Gastrocnemius medialis (tissue), 4 donors: ENCODE results near the gene RCAN2.

Experiments
- CTCF ChIP-seq, 5 experiments: fragments of 450-650 bp in 3 of 5; fragments of 200-600 bp in 2 of 5; sonication (generic) in 2 of 5; IDR thresholded peaks in 4 of 5; conservative IDR thresholded peaks in 1 of 5; 1 replicate in 4 of 5; 2 replicates in 1 of 5; pipeline ENCODE4 v1.5.1; 2016 to 2019; ENCODE audit warnings: antibody characterized with exemption in 5 of 5, mild to moderate bottlenecking in 3 of 5, moderate library complexity in 3 of 5
- POLR2A ChIP-seq, 2 donors: fragments of 450-650 bp; IDR thresholded peaks; one replicate each; pipeline ENCODE4 v1.6.1; 2017; ENCODE audit warnings: antibody characterized with exemption in 2 of 2, mild to moderate bottlenecking in 2 of 2, moderate library complexity in 2 of 2

- peak; percentile 33 to 70 for TF ChIP-seq POLR2A (IDR thresholded peaks at IDR 0.05)
- no peak for TF ChIP-seq CTCF (IDR thresholded peaks at IDR 0.05 in 4 of 5, conservative IDR thresholded peaks at IDR 0.05 in 1 of 5)
Observed at GRCh38 chr6:46437671-46438221, 53.5 kb downstream of the RCAN2 start.
